ENCODE data around the gene PHLDA1. TPM values are rescaled to one million over a fixed set of nuclear protein-coding genes. Genes with fewer than 3 reads are reported as not detected.

Gene PHLDA1
- total and polyA plus RNA-seq, 9 of the 15 experiments (the other 6 are each of a cell fraction or from before 2014, with no cell fraction given) = 0.15 to 2.9 (median 0.54) TPM

DNA sequence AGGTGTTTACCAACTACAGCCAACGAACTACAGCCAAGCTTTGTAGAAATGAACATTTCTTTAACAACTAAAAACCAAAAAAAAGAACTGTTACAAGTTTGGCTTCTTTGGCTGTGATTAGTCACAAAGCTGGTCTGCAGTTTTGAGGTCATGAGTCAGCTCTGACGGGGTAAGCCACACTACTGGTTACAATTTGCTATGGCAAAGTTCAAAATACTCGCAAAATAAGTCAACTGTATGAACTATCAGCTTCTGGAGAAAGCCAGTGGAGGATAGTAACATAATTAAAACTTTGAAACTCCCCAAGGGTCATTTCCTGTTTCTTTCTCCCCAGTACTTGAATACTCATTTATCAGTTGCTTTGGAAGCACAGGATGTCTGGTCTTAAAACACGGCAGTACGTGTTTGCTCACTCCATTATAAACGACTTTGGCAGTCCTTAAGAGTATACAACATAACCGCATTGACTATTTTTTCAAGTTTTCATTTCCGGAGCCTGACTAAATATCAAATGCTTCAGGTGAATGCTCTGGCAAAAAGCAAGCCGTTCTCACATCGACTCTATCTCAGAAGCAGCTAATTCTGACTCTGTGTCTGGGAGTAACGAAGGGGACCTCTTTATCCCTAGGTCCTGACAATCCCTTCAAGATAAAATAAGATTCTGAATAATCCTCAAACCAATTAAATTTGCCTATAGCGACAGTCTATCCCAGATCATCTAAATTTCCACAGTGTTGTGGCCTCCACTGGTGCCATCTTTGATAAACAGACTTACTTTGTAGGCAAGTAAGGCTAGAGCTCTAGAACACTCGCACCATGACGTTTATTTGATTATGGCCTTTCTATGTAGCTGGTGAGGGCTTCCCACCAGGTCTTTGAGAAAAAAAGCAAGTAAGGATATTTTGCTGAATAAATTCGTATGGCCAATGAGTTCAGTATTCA lies 10.6 kb downstream of the PHLDA1 start:
- H3K4me3 ChIP-seq = no peak overlapping the region
- no TSS peak for BruUV-seq (replicated peaks)
- FAIRE-seq = peak; percentile 82
- H3K27ac ChIP-seq (ENCODE audit: extremely low read depth, low read depth, low read length) = peak overlapping the region; percentile 44; the same call in 2 of the 3 replicates
- intact Hi-C loops (cut with micrococcal nuclease) = no loop called here
- H3K36me3 ChIP-seq (ENCODE audit: control insufficient read depth, insufficient read depth, low read length) = no peaks in the 10 kb centered on the region
- H3K27me3 ChIP-seq (ENCODE audit: control insufficient read depth in 2 of 2, insufficient read depth in 2 of 2, low read length in 2 of 2) = no peaks in the 10 kb centered on the region
- DNase-seq (ENCODE audit: extremely low read depth in 1 of 4, low spot score in 3 of 4) = peak in 1 of 4 experiments; percentile 52
- H3K4me2 ChIP-seq (ENCODE audit: insufficient read depth, low read length) = no peak overlapping the region; the same call in 1 of the 2 replicates
- H3K79me2 ChIP-seq (ENCODE audit: control insufficient read depth, insufficient read depth, low read length) = no peaks in the 10 kb centered on the region
- no peaks in the 10 kb centered on the region for H3K9me3 ChIP-seq (replicated peaks; ENCODE audit: control insufficient read depth, insufficient read depth, low read depth, low read length)
- 0 out of 4 replicates have a peak overlapping the region, but pooled peaks of 1 of the 2 experiments have one; percentile 8 for H3K9ac ChIP-seq (ENCODE audit: insufficient read depth in 1 of 2, low read depth in 2 of 2, low read length in 2 of 2)
- H4K20me1 ChIP-seq (replicated peaks; ENCODE audit: control insufficient read depth, insufficient read depth, low read length) = no peaks in the 10 kb centered on the region
- CTCF ChIA-PET (ENCODE audit: low intra/inter-chr PET ratio) = no interaction called here
- H2AFZ ChIP-seq (ENCODE audit: low read depth, low read length) = peak overlapping the region; percentile 85
- H3K4me1 ChIP-seq (replicated peaks in 1 of 2; ENCODE audit: control insufficient read depth in 2 of 2, insufficient read depth in 2 of 2, low read length in 2 of 2) = peaks cover 0 to 11% of the 10 kb centered on the region in 2 experiments; a peak in 2 of 5 replicates
- POLR2A ChIA-PET = interaction anchor here (0.6 kb wide), 1 partner anchor 67 kb away, joined by 5 read pairs; no protein-coding TSS in a partner anchor
- in situ Hi-C loops (cut with MboI) = no loop called here
- ATAC-seq = peak; percentile 63
- WGBS (ENCODE audit: insufficient coverage, low coverage, missing lambda C conversion rate) = 34% methylated on average over 15 of the region's 15 CpGs
- no peaks in the 10 kb centered on the region for H3K9me1 ChIP-seq (ENCODE audit: control insufficient read depth, insufficient read depth, low read length)
- no peak for TF ChIP-seq PHTF2 (CRISPR knock-in tag; IDR thresholded peaks at IDR 0.05)
- no peak for TF ChIP-seq CHD2 (IDR thresholded peaks at IDR 0.05; ENCODE audit: low read depth, low read length)
- TF ChIP-seq ATF1 (CRISPR knock-in tag; IDR thresholded peaks at IDR 0.05) = no peak
- TF ChIP-seq ATF1 (tag; IDR thresholded peaks at IDR 0.05) = peak; percentile 34; the same call in 1 of the 2 replicates
- TF ChIP-seq, protein P1, sequence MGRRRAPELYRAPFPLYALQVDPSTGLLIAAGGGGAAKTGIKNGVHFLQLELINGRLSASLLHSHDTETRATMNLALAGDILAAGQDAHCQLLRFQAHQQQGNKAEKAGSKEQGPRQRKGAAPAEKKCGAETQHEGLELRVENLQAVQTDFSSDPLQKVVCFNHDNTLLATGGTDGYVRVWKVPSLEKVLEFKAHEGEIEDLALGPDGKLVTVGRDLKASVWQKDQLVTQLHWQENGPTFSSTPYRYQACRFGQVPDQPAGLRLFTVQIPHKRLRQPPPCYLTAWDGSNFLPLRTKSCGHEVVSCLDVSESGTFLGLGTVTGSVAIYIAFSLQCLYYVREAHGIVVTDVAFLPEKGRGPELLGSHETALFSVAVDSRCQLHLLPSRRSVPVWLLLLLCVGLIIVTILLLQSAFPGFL (CRISPR knock-in tag; IDR thresholded peaks at IDR 0.05) = no peak
- TF ChIP-seq SNIP1 (IDR thresholded peaks at IDR 0.05; ENCODE audit: low read depth) = no peak
- TF ChIP-seq SRSF3 (IDR thresholded peaks at IDR 0.05; ENCODE audit: insufficient read depth, low read length) = no peak
- TF ChIP-seq, protein P2, sequence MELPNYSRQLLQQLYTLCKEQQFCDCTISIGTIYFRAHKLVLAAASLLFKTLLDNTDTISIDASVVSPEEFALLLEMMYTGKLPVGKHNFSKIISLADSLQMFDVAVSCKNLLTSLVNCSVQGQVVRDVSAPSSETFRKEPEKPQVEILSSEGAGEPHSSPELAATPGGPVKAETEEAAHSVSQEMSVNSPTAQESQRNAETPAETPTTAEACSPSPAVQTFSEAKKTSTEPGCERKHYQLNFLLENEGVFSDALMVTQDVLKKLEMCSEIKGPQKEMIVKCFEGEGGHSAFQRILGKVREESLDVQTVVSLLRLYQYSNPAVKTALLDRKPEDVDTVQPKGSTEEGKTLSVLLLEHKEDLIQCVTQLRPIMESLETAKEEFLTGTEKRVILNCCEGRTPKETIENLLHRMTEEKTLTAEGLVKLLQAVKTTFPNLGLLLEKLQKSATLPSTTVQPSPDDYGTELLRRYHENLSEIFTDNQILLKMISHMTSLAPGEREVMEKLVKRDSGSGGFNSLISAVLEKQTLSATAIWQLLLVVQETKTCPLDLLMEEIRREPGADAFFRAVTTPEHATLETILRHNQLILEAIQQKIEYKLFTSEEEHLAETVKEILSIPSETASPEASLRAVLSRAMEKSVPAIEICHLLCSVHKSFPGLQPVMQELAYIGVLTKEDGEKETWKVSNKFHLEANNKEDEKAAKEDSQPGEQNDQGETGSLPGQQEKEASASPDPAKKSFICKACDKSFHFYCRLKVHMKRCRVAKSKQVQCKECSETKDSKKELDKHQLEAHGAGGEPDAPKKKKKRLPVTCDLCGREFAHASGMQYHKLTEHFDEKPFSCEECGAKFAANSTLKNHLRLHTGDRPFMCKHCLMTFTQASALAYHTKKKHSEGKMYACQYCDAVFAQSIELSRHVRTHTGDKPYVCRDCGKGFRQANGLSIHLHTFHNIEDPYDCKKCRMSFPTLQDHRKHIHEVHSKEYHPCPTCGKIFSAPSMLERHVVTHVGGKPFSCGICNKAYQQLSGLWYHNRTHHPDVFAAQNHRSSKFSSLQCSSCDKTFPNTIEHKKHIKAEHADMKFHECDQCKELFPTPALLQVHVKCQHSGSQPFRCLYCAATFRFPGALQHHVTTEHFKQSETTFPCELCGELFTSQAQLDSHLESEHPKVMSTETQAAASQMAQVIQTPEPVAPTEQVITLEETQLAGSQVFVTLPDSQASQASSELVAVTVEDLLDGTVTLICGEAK (IDR thresholded peaks at IDR 0.05) = no peak
- TF ChIP-seq, protein P2 (CRISPR knock-in tag; IDR thresholded peaks at IDR 0.05) = no peak
- no peak for TF ChIP-seq SMARCA5 (IDR thresholded peaks at IDR 0.05)
- no peak for TF ChIP-seq ZFP1 (CRISPR knock-in tag; IDR thresholded peaks at IDR 0.05)

All from K562 (cell line).